HG03135 (cell line): ENCODE data around the gene BACH2.
"Not testable (repeated sequence)": the region's sequence is repeated elsewhere in the genome, so short reads cannot be mapped to it uniquely, and the experiment has no call there.

Experiments
- ATAC-seq: cut with Tn5 transposase; IDR thresholded peaks from one replicate; pipeline ENCODE4 v1.9.1; 2021; ENCODE audit warnings: mild to moderate bottlenecking, moderate library complexity; ENCODE audit not compliant: unreplicated experiment

Gene BACH2

GRCh38 chr6:90186637-90187371 lies 109.8 kb downstream of the BACH2 start:
- ATAC-seq: no peak

- ATAC-seq: no peak
Observed at GRCh38 chr6:90186026-90186425, 110.6 kb downstream of the BACH2 start.

- ATAC-seq: no peak
Observed at GRCh38 chr6:90184334-90185298, 112.0 kb downstream of the BACH2 start.

- ATAC-seq: no peak
Observed at GRCh38 chr6:90183587-90184333, 112.9 kb downstream of the BACH2 start.

- no peak for ATAC-seq
Observed at GRCh38 chr6:90180526-90180925, 116.1 kb downstream of the BACH2 start.

- no peak for ATAC-seq
Observed at GRCh38 chr6:90179190-90180169, 117.2 kb downstream of the BACH2 start.

- ATAC-seq: no peak
Observed at GRCh38 chr6:90178384-90178855, 118.2 kb downstream of the BACH2 start.

- ATAC-seq: no peak
Observed at GRCh38 chr6:90177544-90178383, 118.9 kb downstream of the BACH2 start.

- no peak for ATAC-seq
Observed at GRCh38 chr6:90175627-90176538, 120.8 kb downstream of the BACH2 start.

- ATAC-seq: no peak
Observed at GRCh38 chr6:90173262-90173925, 123.2 kb downstream of the BACH2 start.

- no peak for ATAC-seq
Observed at GRCh38 chr6:90170601-90171000, 126.0 kb downstream of the BACH2 start.

- ATAC-seq: no peak
Observed at GRCh38 chr6:90169374-90169773, 127.3 kb downstream of the BACH2 start.

- ATAC-seq: no peak
Observed at GRCh38 chr6:90168693-90169131, 127.9 kb downstream of the BACH2 start.

- no peak for ATAC-seq
Observed at GRCh38 chr6:90167514-90168379, 128.9 kb downstream of the BACH2 start.

- ATAC-seq: not testable (repeated sequence)
Observed at GRCh38 chr6:90166155-90166924, 130.3 kb downstream of the BACH2 start.
